Measurements from ENCODE around the gene C11orf16. TPM values are rescaled to one million over a fixed set of nuclear protein-coding genes. Genes with fewer than 3 reads are reported as not detected.
A peak's percentile ranks its signal among the peaks of the same experiment; 100 is the strongest.
"Not testable (repeated sequence)": the region's sequence is repeated elsewhere in the genome, so short reads cannot be mapped to it uniquely, and the experiment has no call there.

The C11orf16 gene
- total RNA-seq, 1 donor from 2014 or later, result not detected

GRCh38 chr11:8942518-8943066 lies 9.8 kb upstream of the C11orf16 start, which contains the start of gene ASCL3:
TSS of gene ASCL3 (minus strand) at chr11:8943016. CDS start at chr11:8938161, 4,855 bp downstream.
- Mint-ChIP-seq H3K36me3 (no peaks in the 10 kb centered on the region), H3K9me3 (no peaks in the 10 kb centered on the region), H3K4me3 (no peak within 1 kb of the TSS), H3K27ac (no peak within 1 kb of the TSS), H3K4me1 (ENCODE audit: unreplicated experiment) (no peaks in the 10 kb centered on the region), H3K27me3 (no peaks in the 10 kb centered on the region)
- TF ChIP-seq, protein P1, sequence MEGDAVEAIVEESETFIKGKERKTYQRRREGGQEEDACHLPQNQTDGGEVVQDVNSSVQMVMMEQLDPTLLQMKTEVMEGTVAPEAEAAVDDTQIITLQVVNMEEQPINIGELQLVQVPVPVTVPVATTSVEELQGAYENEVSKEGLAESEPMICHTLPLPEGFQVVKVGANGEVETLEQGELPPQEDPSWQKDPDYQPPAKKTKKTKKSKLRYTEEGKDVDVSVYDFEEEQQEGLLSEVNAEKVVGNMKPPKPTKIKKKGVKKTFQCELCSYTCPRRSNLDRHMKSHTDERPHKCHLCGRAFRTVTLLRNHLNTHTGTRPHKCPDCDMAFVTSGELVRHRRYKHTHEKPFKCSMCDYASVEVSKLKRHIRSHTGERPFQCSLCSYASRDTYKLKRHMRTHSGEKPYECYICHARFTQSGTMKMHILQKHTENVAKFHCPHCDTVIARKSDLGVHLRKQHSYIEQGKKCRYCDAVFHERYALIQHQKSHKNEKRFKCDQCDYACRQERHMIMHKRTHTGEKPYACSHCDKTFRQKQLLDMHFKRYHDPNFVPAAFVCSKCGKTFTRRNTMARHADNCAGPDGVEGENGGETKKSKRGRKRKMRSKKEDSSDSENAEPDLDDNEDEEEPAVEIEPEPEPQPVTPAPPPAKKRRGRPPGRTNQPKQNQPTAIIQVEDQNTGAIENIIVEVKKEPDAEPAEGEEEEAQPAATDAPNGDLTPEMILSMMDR (conservative IDR thresholded peaks at IDR 0.05), result no peak
- DNase-seq (ENCODE audit: extremely low spot score, unreplicated experiment), result no peak

DNA sequence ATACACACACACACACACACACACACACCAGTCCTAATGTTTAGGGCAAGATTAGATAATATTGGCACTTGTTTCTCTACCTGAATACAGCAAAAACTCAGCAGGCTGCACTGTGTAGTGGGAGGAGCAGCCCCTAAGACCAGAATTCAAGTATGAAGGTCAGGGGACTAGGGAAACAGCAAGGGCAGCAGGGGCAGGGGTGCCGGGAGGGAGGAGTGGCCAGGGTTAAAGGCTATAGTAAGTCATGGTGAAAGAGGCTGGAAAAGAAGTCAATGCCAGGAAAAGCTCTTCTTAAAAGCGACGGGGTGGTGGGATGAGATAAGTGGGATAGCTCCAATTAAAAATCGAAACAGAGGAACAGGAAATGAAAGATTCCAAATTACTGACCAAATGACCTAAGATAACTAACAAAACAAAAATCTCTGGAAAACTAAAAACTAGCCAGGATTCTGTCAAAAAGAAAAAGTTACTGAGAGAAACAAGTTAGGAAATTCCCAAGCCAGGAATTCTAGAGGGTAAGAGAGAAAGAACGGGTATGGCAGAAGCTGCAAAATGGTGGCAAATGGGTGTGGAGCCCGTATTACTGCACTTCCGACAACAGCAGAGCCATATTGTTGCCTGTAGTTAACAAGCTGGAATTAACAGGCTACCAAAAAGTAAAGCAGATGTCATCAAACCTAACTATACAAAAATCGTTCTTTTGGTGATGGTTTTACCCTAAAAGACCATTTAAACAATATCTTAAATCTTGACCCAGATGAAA lies 8.8 kb upstream of the C11orf16 start:
- no peak overlapping the region for H3K27ac Mint-ChIP-seq
- H3K27me3 Mint-ChIP-seq, result no peaks in the 10 kb centered on the region
- no peak overlapping the region for H3K4me3 Mint-ChIP-seq
- no peaks in the 10 kb centered on the region for H3K4me1 Mint-ChIP-seq (ENCODE audit: unreplicated experiment)
- no peaks in the 10 kb centered on the region for H3K9me3 Mint-ChIP-seq
- TF ChIP-seq, protein P1 (conservative IDR thresholded peaks at IDR 0.05), result no peak
- DNase-seq (ENCODE audit: extremely low spot score, unreplicated experiment), result no peak
- no peaks in the 10 kb centered on the region for H3K36me3 Mint-ChIP-seq

GRCh38 chr11:8937659-8938058 lies 4.9 kb upstream of the C11orf16 start:
- Mint-ChIP-seq H3K36me3 (no peaks in the 10 kb centered on the region), H3K27ac (no peak overlapping the region), H3K9me3 (no peaks in the 10 kb centered on the region), H3K27me3 (no peaks in the 10 kb centered on the region), H3K4me1 (ENCODE audit: unreplicated experiment) (peaks cover 10% of the 10 kb centered on the region), H3K4me3 (no peak overlapping the region)
- DNase-seq (ENCODE audit: extremely low spot score, unreplicated experiment), result no peak
- TF ChIP-seq, protein P1 (conservative IDR thresholded peaks at IDR 0.05), result no peak

GRCh38 chr11:8937159-8937558 lies 4.4 kb upstream of the C11orf16 start:
- TF ChIP-seq, protein P1 (conservative IDR thresholded peaks at IDR 0.05), result no peak
- no peak for DNase-seq (ENCODE audit: extremely low spot score, unreplicated experiment)
- Mint-ChIP-seq H3K27ac (no peak overlapping the region), H3K4me3 (no peak overlapping the region), H3K9me3 (no peaks in the 10 kb centered on the region), H3K36me3 (no peaks in the 10 kb centered on the region), H3K27me3 (no peaks in the 10 kb centered on the region), H3K4me1 (ENCODE audit: unreplicated experiment) (peaks cover 14% of the 10 kb centered on the region)

- not testable (repeated sequence) for H3K27me3 Mint-ChIP-seq; DNase-seq (ENCODE audit: extremely low spot score, unreplicated experiment); H3K36me3 Mint-ChIP-seq; H3K4me3 Mint-ChIP-seq; H3K9me3 Mint-ChIP-seq
- Mint-ChIP-seq H3K4me1 (ENCODE audit: unreplicated experiment) (peaks cover 14% of the 10 kb centered on the region), H3K27ac (peak overlapping the region; percentile 92)
These were observed 3.0 kb upstream of the C11orf16 start for GRCh38 chr11:8935789-8936188.

DNA sequence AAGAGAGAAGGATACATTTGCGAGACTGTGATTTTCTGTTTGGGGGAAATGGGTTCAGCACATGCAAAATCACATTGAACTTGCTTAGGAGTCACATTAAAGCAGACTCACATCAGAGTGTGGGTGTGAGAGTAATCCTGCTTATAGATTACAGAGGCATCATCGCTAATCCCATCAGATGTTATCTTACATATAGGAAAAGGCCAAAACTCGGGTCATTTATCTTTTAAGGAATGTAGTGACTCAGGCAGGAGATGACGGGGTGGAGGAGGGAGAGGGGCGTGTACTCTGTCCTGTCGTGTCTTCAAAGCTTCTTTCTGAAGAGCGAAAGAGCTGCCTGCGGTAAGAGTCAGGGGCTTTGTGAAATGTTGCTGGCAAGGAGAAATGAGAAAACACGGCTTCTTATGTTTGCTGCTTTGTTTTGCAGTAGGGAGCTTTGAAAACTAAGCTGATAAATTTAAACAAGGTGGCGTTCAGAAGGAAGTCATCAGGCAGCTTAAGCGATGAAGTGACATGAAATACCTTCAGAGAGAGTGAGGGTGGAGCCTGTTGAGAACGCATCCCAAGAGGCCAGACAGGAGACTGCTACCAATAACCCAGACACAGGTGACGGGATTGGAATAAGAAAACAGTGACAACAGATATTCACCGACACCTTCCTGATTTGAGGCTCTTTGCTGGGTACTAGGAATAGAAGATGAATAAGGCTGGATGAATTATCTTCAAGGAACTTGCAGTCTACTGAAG lies 2.2 kb upstream of the C11orf16 start:
- DNase-seq (ENCODE audit: extremely low spot score, unreplicated experiment), result no peak
- Mint-ChIP-seq H3K27me3 (no peaks in the 10 kb centered on the region), H3K36me3 (no peaks in the 10 kb centered on the region), H3K4me3 (peak overlapping the region; percentile 69), H3K4me1 (ENCODE audit: unreplicated experiment) (peaks cover 14% of the 10 kb centered on the region), H3K27ac (peak overlapping the region; percentile 92), H3K9me3 (no peaks in the 10 kb centered on the region)
- TF ChIP-seq, protein P1 (conservative IDR thresholded peaks at IDR 0.05), result no peak
